Measurements from ENCODE around the gene ZNF407. TPM values are rescaled to one million over a fixed set of nuclear protein-coding genes. Genes with fewer than 3 reads are reported as not detected.

The ZNF407 gene
- total and polyA plus RNA-seq, 12 donors, result 2.5 to 20.2 (median 8.4) TPM

GRCh38 chr18:75054046-75054445 lies 456.4 kb downstream of the ZNF407 start:
- Histone ChIP-seq H3K4me3 (no peak overlapping the region), H3K36me3 (replicated peaks in 1 of 2) (no peaks in the 10 kb centered on the region), H3K4me1 (replicated peaks in 1 of 2) (no peaks in the 10 kb centered on the region), H3K27ac (no peak overlapping the region), H3K27me3 (no peaks in the 10 kb centered on the region), H3K9me3 (replicated peaks in 1 of 3) (no peaks in the 10 kb centered on the region)
- DNase-seq, result no peak
- TF ChIP-seq POLR2A (IDR thresholded peaks at IDR 0.05) (no peak), CTCF (IDR thresholded peaks at IDR 0.05) (no peak)
- intact Hi-C loops (cut with DNase I), result no loop called here
- WGBS, 4 donors, result 84 to 90% (median 88%) methylated on average over 7 of the region's 7 CpGs

- H3K27me3 ChIP-seq, result no peaks in the 10 kb centered on the region
- WGBS, 4 donors, result 85 to 99% (median 97%) methylated on average over 3 to 5 of the region's 5 CpGs
- H3K36me3 ChIP-seq (replicated peaks in 1 of 2), result no peaks in the 10 kb centered on the region
- H3K9me3 ChIP-seq (replicated peaks in 1 of 3), result no peaks in the 10 kb centered on the region
- H3K27ac ChIP-seq, result no peak overlapping the region
- H3K4me3 ChIP-seq, result no peak overlapping the region
- intact Hi-C loops (cut with DNase I), result no loop called here
- TF ChIP-seq POLR2A (IDR thresholded peaks at IDR 0.05), result no peak
- no peak for TF ChIP-seq CTCF (IDR thresholded peaks at IDR 0.05)
- DNase-seq, result no peak
- H3K4me1 ChIP-seq (replicated peaks in 1 of 2), result no peaks in the 10 kb centered on the region
Observed at GRCh38 chr18:75054611-75055010, 456.9 kb downstream of the ZNF407 start.

DNA sequence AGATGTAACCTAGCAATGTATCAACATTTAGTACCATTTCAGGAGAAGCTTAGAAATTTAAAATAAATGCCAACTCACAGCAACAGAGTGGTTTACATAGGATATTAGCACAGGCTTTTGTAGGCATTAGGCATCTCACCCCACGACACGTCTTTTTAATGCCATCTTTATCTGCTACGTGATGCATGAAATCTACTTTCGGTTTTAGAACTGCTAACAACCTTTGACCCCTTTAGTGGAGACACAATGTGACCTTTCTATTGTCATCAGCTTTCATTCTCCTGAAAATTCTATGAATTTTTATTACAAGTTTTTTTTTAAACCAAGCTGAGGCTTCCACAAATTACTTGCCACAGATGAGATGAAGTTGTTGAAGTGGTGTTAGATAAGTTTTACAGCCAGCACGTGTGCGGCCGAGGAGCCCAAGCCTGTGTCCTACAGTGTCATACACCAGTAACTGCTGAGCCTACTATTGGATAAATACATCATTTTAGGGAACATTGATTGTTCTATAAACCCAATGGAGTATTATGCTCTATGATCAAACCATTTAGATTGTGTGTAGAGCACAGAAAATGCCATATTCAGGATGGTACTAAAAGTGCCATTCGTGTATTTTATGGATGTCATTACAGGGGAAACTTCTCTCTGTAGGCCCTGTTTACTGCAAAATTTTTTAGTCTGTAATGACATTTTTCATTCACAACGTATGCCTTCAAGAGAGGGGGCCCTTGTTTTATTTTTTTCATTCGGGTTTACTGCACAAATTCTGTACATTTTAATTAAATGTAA lies 459.7 kb downstream of the ZNF407 start:
- Histone ChIP-seq H3K4me3 (no peak overlapping the region), H3K36me3 (replicated peaks in 1 of 2) (no peaks in the 10 kb centered on the region), H3K9me3 (replicated peaks in 1 of 3) (no peaks in the 10 kb centered on the region), H3K27me3 (no peaks in the 10 kb centered on the region), H3K27ac (no peak overlapping the region), H3K4me1 (replicated peaks in 1 of 2) (no peaks in the 10 kb centered on the region)
- WGBS, 4 donors, result 90 to 93% (median 92%) methylated on average over 10 of the region's 10 CpGs
- intact Hi-C loops (cut with DNase I), result no loop called here
- no peak for DNase-seq
- TF ChIP-seq POLR2A (IDR thresholded peaks at IDR 0.05) (no peak), CTCF (IDR thresholded peaks at IDR 0.05) (no peak)

GRCh38 chr18:75060185-75060584 lies 462.5 kb downstream of the ZNF407 start:
- Histone ChIP-seq H3K9me3 (replicated peaks in 1 of 3) (no peaks in the 10 kb centered on the region), H3K27ac (no peak overlapping the region), H3K4me1 (replicated peaks in 1 of 2) (no peaks in the 10 kb centered on the region), H3K27me3 (no peaks in the 10 kb centered on the region), H3K36me3 (replicated peaks in 1 of 2) (peaks cover 0 to 12% of the 10 kb centered on the region in 2 donors), H3K4me3 (no peak overlapping the region)
- TF ChIP-seq CTCF (IDR thresholded peaks at IDR 0.05), result no peak
- TF ChIP-seq POLR2A (IDR thresholded peaks at IDR 0.05), result no peak
- no peak for DNase-seq
- intact Hi-C loops (cut with DNase I), result no loop called here
- 93 to 98% (median 97%) methylated on average over 17 to 21 of the region's 21 CpGs for WGBS, 4 donors

Data from adrenal gland (tissue), 12 donors.